ENCODE results near the gene NECTIN1. TPM values are rescaled to one million over a fixed set of nuclear protein-coding genes. Genes with fewer than 3 reads are reported as not detected.

The NECTIN1 gene
- total and polyA plus RNA-seq, 4 donors: 1.3 to 7.1 (median 4.9) TPM

- no peak for DNase-seq
- Histone ChIP-seq H3K4me3 (ENCODE audit: low read length in 2 of 2) (no peak overlapping the region), H3K9me3 (ENCODE audit: control insufficient read depth, low read length) (no peaks in the 10 kb centered on the region), H3K27me3 (ENCODE audit: control insufficient read depth in 1 of 2, insufficient read depth in 2 of 2, low read length in 1 of 2) (no peaks in the 10 kb centered on the region), H3K27ac (ENCODE audit: low read depth in 1 of 2, low read length in 2 of 2) (no peak overlapping the region), H3K36me3 (ENCODE audit: control insufficient read depth in 1 of 2, insufficient read depth in 2 of 2, low read length in 1 of 2) (no peaks in the 10 kb centered on the region), H3K4me1 (ENCODE audit: control insufficient read depth in 1 of 2, insufficient read depth in 2 of 2, low read length in 2 of 2) (no peaks in the 10 kb centered on the region)
- 72 to 74% methylated on average over 9 of the region's 9 CpGs for WGBS, 2 donors
- ATAC-seq (ENCODE audit: low FRiP score): peak; percentile 37
- intact Hi-C loops (cut with DNase I): no loop called here
These were observed 113.8 kb downstream of the NECTIN1 start for GRCh38 chr11:119615003-119615881.

GRCh38 chr11:119614222-119615002, 114.6 kb downstream of the NECTIN1 start:
- H3K9me3 ChIP-seq (ENCODE audit: control insufficient read depth, low read length): peaks cover 1% of the 10 kb centered on the region
- no peaks in the 10 kb centered on the region for H3K36me3 ChIP-seq (ENCODE audit: control insufficient read depth in 1 of 2, insufficient read depth in 2 of 2, low read length in 1 of 2)
- H3K27me3 ChIP-seq (ENCODE audit: control insufficient read depth in 1 of 2, insufficient read depth in 2 of 2, low read length in 1 of 2): no peaks in the 10 kb centered on the region
- H3K4me3 ChIP-seq (ENCODE audit: low read length in 2 of 2): no peak overlapping the region
- 88 to 89% methylated on average over 6 of the region's 6 CpGs for WGBS, 2 donors
- no peak overlapping the region for H3K27ac ChIP-seq (ENCODE audit: low read depth in 1 of 2, low read length in 2 of 2)
- no peak for DNase-seq
- no peak for ATAC-seq (ENCODE audit: low FRiP score)
- no peaks in the 10 kb centered on the region for H3K4me1 ChIP-seq (ENCODE audit: control insufficient read depth in 1 of 2, insufficient read depth in 2 of 2, low read length in 2 of 2)
- intact Hi-C loops (cut with DNase I): no loop called here

- no peak for ATAC-seq (ENCODE audit: low FRiP score)
- 69% methylated on average over 6 of the region's 6 CpGs for WGBS, 2 donors
These were observed 116.2 kb downstream of the NECTIN1 start for GRCh38 chr11:119612814-119613213.

DNA sequence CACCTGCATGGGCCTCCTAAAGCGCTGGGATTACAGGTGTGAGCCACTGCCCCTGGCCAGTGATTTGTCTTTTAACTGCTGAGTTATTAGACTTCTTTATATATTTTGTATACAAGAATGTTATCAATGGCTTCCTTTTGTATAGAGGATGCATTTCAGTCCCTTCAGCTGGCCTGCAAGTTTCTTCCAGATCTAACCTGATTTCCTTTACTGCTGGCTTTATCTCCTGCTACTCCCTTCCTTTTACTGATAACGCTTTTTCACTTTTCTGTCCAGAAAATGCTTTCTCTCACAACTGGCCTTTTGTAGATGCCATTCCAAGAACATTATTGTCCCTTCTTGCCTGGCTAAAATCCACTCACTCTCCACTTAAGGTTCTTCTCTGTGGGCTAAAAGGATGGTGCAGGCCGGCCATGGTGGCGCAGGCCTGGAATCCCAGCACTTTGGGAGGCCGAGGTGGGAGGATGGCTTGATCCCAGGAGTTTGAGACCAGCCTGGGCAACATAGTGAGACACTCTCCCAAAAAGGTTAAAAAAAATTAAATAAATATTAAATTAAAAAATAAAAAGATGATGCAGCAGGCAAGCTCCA, 118.1 kb downstream of the NECTIN1 start:
- Histone ChIP-seq H3K36me3 (ENCODE audit: control insufficient read depth in 1 of 2, insufficient read depth in 2 of 2, low read length in 1 of 2) (no peaks in the 10 kb centered on the region), H3K4me1 (ENCODE audit: control insufficient read depth in 1 of 2, insufficient read depth in 2 of 2, low read length in 2 of 2) (no peaks in the 10 kb centered on the region), H3K27me3 (ENCODE audit: control insufficient read depth in 1 of 2, insufficient read depth in 2 of 2, low read length in 1 of 2) (no peaks in the 10 kb centered on the region), H3K4me3 (ENCODE audit: low read length in 2 of 2) (no peak overlapping the region), H3K27ac (ENCODE audit: low read depth in 1 of 2, low read length in 2 of 2) (no peak overlapping the region), H3K9me3 (ENCODE audit: control insufficient read depth, low read length) (peaks cover 1% of the 10 kb centered on the region)
- intact Hi-C loops (cut with DNase I): no loop called here
- DNase-seq: no peak
- WGBS, 2 donors: 93 to 96% methylated on average over 5 of the region's 5 CpGs
- ATAC-seq (ENCODE audit: low FRiP score): no peak

More at GRCh38 chr11:119612814-119613213, 116.2 kb downstream of the NECTIN1 start:
- Histone ChIP-seq H3K27ac (ENCODE audit: low read depth in 1 of 2, low read length in 2 of 2) (no peak overlapping the region), H3K27me3 (ENCODE audit: control insufficient read depth in 1 of 2, insufficient read depth in 2 of 2, low read length in 1 of 2) (no peaks in the 10 kb centered on the region), H3K4me1 (ENCODE audit: control insufficient read depth in 1 of 2, insufficient read depth in 2 of 2, low read length in 2 of 2) (no peaks in the 10 kb centered on the region), H3K36me3 (ENCODE audit: control insufficient read depth in 1 of 2, insufficient read depth in 2 of 2, low read length in 1 of 2) (no peaks in the 10 kb centered on the region), H3K4me3 (ENCODE audit: low read length in 2 of 2) (no peak overlapping the region), H3K9me3 (ENCODE audit: control insufficient read depth, low read length) (peaks cover 1% of the 10 kb centered on the region)
- no peak for DNase-seq
- intact Hi-C loops (cut with DNase I): no loop called here

GRCh38 chr11:119608781-119609180, 120.2 kb downstream of the NECTIN1 start:
- Histone ChIP-seq H3K27ac (ENCODE audit: low read depth in 1 of 2, low read length in 2 of 2) (no peak overlapping the region), H3K4me3 (ENCODE audit: low read length in 2 of 2) (no peak overlapping the region), H3K36me3 (ENCODE audit: control insufficient read depth in 1 of 2, insufficient read depth in 2 of 2, low read length in 1 of 2) (no peaks in the 10 kb centered on the region), H3K4me1 (ENCODE audit: control insufficient read depth in 1 of 2, insufficient read depth in 2 of 2, low read length in 2 of 2) (no peaks in the 10 kb centered on the region), H3K27me3 (ENCODE audit: control insufficient read depth in 1 of 2, insufficient read depth in 2 of 2, low read length in 1 of 2) (no peaks in the 10 kb centered on the region), H3K9me3 (ENCODE audit: control insufficient read depth, low read length) (peaks cover 1% of the 10 kb centered on the region)
- ATAC-seq (ENCODE audit: low FRiP score) (no peak), DNase-seq (no peak)
- WGBS, 2 donors: 49 to 66% methylated on average over 4 of the region's 4 CpGs
- intact Hi-C loops (cut with DNase I): no loop called here

DNA sequence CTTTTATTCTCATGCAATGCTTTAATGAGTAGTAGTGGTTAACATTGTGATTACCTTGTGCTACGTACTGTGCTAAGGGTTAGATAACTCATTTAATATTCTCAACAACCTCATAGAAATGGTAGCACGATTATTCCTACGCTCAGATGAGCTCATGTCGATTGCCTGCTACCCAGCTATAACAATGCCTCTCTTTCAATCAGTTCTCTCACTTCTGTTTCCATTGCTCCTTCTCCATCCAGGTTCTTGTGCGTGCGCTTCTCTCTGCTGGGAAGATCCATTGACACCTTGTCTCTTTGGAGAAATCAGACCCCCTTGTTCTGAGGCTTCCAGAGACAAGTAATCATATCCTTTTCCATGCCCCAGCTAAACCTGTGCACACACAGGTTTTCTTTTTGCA, 120.8 kb downstream of the NECTIN1 start:
- Histone ChIP-seq H3K4me3 (ENCODE audit: low read length in 2 of 2) (no peak overlapping the region), H3K27ac (ENCODE audit: low read depth in 1 of 2, low read length in 2 of 2) (no peak overlapping the region), H3K9me3 (ENCODE audit: control insufficient read depth, low read length) (peaks cover 1% of the 10 kb centered on the region), H3K36me3 (ENCODE audit: control insufficient read depth in 1 of 2, insufficient read depth in 2 of 2, low read length in 1 of 2) (no peaks in the 10 kb centered on the region), H3K27me3 (ENCODE audit: control insufficient read depth in 1 of 2, insufficient read depth in 2 of 2, low read length in 1 of 2) (no peaks in the 10 kb centered on the region), H3K4me1 (ENCODE audit: control insufficient read depth in 1 of 2, insufficient read depth in 2 of 2, low read length in 2 of 2) (no peaks in the 10 kb centered on the region)
- DNase-seq: no peak
- intact Hi-C loops (cut with DNase I): no loop called here
- ATAC-seq (ENCODE audit: low FRiP score): no peak
- 70 to 76% methylated on average over 6 of the region's 6 CpGs for WGBS, 2 donors

GRCh38 chr11:119607726-119608125, 121.3 kb downstream of the NECTIN1 start:
- WGBS, 2 donors: 22 to 26% methylated on average over 5 of the region's 5 CpGs
- H3K27ac ChIP-seq (ENCODE audit: low read depth in 1 of 2, low read length in 2 of 2): no peak overlapping the region
- no peaks in the 10 kb centered on the region for H3K4me1 ChIP-seq (ENCODE audit: control insufficient read depth in 1 of 2, insufficient read depth in 2 of 2, low read length in 2 of 2)
- no peaks in the 10 kb centered on the region for H3K36me3 ChIP-seq (ENCODE audit: control insufficient read depth in 1 of 2, insufficient read depth in 2 of 2, low read length in 1 of 2)
- ATAC-seq (ENCODE audit: low FRiP score) (no peak), DNase-seq (no peak)
- H3K9me3 ChIP-seq (ENCODE audit: control insufficient read depth, low read length): peaks cover 1% of the 10 kb centered on the region
- no peaks in the 10 kb centered on the region for H3K27me3 ChIP-seq (ENCODE audit: control insufficient read depth in 1 of 2, insufficient read depth in 2 of 2, low read length in 1 of 2)
- H3K4me3 ChIP-seq (ENCODE audit: low read length in 2 of 2): no peak overlapping the region
- intact Hi-C loops (cut with DNase I): no loop called here

GRCh38 chr11:119605137-119605665, 123.8 kb downstream of the NECTIN1 start:
- Histone ChIP-seq H3K4me3 (ENCODE audit: low read length in 2 of 2) (no peak overlapping the region), H3K4me1 (ENCODE audit: control insufficient read depth in 1 of 2, insufficient read depth in 2 of 2, low read length in 2 of 2) (no peaks in the 10 kb centered on the region), H3K36me3 (ENCODE audit: control insufficient read depth in 1 of 2, insufficient read depth in 2 of 2, low read length in 1 of 2) (no peaks in the 10 kb centered on the region), H3K9me3 (ENCODE audit: control insufficient read depth, low read length) (peaks cover 1% of the 10 kb centered on the region), H3K27me3 (ENCODE audit: control insufficient read depth in 1 of 2, insufficient read depth in 2 of 2, low read length in 1 of 2) (no peaks in the 10 kb centered on the region), H3K27ac (ENCODE audit: low read depth in 1 of 2, low read length in 2 of 2) (no peak overlapping the region)
- 79 to 82% methylated on average over 16 to 17 of the region's 17 CpGs for WGBS, 2 donors
- intact Hi-C loops (cut with DNase I): no loop called here
- ATAC-seq (ENCODE audit: low FRiP score) (no peak), DNase-seq (no peak)

All from aorta (tissue), 5 donors.